Endothelial cell of hepatic sinusoid (primary cell): ENCODE data around the gene NCKAP5.
"Not testable (repeated sequence)": the region's sequence is repeated elsewhere in the genome, so short reads cannot be mapped to it uniquely, and the experiment has no call there.

Source experiments
- in situ Hi-C: cut with HindIII; loops from 2 replicates; pipeline ENCODE4 v1.10.0; 2017; ENCODE audit warnings: low sequenced_read_pairs

Gene NCKAP5

DNA sequence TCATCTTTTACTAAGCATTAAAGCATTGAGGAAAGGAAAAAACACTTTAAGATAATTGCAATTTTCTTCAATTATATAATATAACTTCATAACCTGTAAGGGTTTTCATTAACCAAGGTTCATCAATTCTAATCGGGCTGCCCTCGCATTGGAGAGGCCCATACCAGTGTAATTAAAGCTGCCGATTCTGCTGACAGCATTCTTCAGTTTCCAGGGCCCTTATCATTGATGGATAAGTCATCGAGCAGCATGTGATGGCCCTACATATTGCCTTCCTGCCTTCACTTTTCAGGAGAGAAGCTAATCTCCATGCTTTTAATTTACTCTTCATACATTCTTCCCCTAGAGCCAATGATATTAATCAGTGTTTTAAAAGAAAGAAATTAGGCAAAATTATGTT, 92.0 kb downstream of the NCKAP5 start:
- in situ Hi-C loops, result no loop called here

DNA sequence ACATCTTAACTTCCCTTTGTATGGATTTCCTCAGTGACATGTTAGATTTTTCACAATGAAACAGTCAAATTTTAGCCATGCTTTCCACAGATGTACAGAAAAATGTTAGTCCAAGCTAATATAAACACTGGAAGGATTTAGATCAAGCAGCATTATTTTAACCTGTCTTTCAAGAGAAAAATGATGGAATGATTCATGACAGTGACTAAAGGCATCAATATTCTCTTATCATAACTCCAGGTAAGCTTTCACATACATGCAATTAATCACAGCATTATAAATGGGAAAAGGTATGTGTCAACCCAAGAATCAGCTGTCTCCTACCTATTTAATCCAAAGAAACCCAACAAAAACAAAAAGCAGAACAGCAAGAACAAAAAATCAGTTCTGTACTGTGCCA, 92.7 kb downstream of the NCKAP5 start:
- in situ Hi-C loops, result no loop called here

DNA sequence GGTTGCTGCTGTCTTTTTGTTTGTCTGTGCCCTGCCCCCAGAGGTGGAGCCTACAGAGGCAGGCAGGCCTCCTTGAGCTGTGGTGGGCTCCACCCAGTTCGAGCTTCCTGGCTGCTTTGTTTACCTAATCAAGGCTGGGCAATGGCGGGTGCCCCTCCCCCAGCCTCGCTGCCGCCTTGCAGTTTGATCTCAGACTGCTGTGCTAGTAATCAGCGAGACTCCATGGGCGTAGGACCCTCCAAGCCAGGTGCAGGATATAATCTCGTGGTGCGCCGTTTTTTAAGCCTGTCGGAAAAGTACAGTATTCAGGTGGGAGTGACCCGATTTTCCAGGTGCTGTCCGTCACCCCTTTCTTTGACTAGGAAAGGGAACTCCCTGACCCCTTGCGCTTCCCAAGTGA, 97.8 kb downstream of the NCKAP5 start:
- in situ Hi-C loops, result not testable (repeated sequence)

DNA sequence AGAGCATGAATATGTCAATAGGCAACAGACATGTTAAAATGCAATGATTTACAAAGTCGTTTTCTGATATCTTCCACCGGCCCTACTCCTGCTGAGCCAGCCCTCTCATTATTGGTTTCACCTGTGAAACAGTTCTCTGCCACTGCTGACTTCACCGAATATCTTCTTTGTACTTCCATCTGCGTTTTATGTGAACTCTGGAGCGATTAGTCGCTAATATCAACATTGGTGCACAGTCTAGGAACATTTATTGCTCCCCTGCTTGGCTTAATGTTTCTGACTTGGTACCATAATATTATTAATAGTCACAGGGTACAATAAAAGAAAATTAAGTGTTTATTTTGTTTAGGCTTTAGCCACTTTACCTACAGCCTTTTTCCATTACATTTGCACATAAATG, 105.5 kb downstream of the NCKAP5 start:
- in situ Hi-C loops, result no loop called here

DNA sequence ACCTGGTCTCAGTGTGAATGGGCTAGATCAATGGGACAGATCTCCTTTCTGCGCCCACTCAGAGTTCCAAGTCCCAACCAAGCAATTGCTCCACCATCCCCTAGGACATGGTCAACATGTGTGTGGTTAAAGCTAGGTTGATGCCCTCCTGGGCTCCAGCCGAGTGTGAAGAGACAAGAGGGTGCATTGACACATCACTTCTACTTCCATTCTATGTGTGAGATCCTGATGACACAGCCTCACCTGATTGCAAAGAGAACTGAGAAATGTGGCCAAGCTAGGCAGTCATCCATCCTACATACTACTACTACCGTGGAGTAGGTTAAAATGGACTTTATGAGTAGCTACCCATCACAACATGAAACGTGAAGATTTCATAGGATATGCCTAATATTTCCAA, 106.8 kb downstream of the NCKAP5 start:
- in situ Hi-C loops, result no loop called here

DNA sequence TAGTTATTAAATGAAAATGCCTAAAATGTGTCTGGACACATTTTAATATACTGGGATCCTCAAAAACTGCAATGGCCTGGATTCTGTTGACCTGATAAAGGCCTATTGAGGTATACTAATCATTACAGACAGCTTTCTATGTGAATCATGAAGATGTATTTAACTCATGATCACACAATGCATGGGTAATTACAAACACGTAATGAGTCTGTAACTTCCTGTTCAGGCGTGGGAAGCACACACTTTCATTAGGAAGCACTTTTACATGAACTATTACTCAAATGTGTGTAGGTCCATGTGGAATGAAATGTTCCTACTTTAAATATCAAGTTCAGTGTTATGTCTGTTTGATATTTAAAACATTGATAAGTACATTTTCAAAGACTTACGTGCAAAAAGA, 108.7 kb downstream of the NCKAP5 start:
- in situ Hi-C loops, result no loop called here

DNA sequence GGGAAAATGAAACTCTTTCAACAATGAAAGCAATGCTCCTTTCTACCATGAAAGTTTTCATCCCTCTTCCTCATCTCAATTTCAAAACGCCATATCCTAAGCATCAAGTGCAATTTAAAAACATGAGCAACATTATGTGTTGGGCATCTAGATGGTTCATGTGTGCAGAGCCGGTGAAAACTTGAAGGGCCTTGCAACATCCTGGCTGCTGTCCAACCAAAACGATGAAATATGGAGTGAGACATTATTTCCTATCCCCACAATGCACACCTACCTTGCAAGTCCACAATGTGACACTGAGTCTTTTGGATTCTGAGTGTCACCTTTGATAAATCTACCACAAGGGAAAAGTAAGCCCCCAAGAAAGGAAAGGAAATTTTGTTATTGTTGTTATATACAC, 110.0 kb downstream of the NCKAP5 start:
- in situ Hi-C loops, result no loop called here

DNA sequence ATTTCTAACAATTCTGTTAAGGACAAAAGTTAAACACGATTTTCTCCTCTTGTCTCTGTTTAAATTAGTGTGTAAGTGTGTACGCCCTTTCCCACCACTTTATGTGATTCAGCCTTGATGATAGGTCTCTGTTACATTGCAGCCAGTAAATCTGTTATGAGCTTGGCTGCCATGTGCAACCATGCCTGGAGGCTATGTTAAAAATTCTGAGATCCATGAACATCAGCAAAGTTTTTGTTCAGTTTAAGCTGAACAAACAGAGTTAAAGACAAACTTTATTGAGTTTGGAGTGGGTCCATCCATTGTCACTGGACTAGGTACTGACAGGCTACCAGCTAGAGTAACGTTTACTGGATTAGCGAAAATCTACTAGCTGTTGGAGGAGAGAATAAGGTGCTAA, 110.4 kb downstream of the NCKAP5 start:
- in situ Hi-C loops, result no loop called here

DNA sequence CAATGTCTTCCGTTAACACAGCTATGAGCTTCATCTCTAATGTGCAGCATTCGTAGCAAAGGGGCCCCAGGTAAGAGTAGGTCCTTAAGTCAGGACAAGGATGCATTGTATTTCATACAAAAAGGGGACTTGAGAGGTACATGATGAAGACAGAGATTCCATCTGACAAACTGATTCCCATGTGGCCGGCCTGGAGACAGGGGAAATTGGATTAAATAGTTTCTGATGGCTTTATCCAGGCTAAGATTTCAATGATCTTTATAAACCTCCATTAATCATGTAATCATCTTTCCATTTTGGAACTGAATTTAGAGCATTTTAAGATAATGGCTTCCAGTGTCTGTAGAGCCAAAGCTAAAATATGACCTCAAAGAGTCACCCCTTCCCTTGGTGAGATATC, 111.3 kb downstream of the NCKAP5 start:
- in situ Hi-C loops, result no loop called here

DNA sequence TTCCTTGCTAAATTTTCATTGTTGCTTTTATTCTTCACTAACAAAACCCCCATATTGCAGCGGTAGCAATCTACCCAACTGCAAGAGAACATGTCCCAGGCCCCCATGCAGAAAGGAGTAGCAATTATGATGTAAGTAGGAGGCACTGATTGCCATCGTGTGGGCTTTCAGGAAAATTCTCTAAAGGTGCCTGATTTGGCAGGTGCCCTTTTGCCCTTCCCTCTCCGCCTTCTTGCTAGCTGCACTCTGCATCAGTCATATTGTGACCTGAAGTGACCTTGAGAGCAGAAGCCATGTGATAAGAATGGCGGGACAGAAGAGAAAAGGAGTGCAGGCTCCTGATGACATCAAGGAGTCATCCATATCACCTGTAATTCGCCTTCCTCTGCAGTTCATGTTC, 112.1 kb downstream of the NCKAP5 start:
- in situ Hi-C loops, result no loop called here

DNA sequence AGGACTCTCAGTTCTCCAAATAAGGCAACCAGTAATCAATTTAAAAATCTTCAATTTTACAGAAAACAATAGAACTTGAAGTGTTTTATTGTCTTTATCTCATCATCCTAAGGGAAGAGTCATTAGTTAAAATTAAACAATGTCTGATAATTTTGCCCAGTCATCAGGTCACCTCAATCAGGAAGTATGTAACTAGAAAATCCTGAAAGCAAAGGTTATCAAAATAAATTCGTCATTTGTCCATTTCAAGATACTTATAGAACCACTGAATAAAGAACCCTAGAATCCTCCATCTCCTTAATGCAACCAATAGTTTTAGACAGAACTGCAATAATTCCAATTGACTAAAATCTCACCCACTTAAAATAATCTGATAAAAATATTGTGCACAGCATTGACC, 115.2 kb downstream of the NCKAP5 start:
- in situ Hi-C loops, result loop anchor here (5.0 kb wide), 1 partner anchor 101 kb away; no protein-coding TSS in a partner anchor

DNA sequence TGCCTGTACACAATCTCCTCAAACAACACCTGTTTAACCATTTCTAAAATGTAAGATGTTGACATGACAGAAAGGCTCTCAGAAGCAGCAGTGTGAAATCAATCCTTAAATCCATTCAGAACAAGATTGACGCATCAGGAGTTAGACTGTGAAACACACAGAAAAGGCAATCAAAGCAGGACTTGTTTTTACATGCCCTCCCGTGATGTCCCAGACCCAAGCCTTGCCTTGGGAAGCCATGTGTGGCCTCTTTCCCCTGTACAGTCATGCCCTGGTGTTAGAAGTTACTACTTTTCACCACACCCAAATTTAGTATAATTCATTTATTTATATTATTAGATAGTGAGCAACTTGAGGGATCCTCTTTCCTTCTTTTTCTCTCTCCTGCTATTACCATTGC, 115.7 kb downstream of the NCKAP5 start:
- in situ Hi-C loops, result loop anchor here (5.0 kb wide), 1 partner anchor 100 kb away; no protein-coding TSS in a partner anchor

DNA sequence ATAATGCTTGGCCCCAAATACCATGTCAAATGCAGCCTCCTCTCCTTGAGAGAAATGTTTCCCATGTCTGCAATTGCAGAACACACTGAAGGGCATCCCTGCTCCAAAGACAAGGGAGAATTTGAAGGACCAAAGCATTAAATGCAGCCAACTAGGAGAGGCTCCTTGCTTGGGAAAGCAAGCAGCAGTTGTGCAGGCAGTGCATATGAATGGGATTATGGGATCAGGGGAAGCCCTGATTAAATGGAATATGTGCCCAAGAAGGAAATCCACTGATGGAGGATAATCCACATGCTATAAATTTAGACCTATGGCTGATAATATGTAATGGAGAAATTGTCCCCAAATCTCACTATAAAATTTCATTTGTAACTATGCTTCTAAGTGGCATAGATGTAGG, 116.1 kb downstream of the NCKAP5 start:
- in situ Hi-C loops, result loop anchor here (5.0 kb wide), 1 partner anchor 100 kb away; no protein-coding TSS in a partner anchor

DNA sequence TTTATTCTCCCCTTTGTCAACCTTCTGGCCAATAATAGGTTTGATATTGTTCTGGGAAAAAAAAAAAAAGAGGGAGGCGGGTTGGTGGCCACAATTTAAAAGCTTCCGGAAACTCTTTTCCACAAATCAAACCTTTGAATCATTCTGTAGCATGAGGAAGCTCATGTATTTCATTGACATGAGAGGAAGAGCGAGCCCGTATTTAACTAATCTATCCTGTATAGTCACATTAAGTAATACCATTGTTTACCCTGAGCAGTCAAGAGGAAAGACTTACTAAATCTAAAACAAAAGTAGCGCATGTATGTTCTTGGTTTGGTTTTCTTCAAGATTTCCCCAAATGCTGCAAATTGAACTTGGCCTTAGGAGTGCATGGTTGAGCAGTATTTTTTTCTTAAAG, 120.1 kb downstream of the NCKAP5 start:
- in situ Hi-C loops, result loop anchor here (5.0 kb wide), 1 partner anchor 56 kb away; no protein-coding TSS in a partner anchor

DNA sequence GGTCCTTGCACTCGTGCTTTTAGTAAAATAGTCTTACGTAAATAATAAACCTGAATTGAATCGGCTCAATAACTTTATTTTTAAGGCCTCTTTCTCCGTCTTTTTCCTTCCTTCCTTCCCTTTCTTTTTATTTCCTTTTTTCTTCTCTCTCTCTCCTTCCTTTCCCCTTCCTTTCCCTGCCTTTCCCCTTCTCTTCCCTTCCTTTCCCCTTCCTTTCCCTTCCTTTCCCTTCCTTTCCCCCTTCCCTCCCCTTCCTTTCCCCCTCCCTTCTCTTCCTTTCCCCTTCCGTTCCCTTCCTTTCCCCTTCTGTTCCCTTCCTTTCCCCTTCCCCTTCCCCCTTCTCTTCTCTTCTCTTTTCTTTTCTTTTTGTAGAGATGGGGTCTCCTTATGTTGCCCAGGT, 121.0 kb downstream of the NCKAP5 start:
- in situ Hi-C loops, result loop anchor here (5.0 kb wide), 1 partner anchor 55 kb away; no protein-coding TSS in a partner anchor

DNA sequence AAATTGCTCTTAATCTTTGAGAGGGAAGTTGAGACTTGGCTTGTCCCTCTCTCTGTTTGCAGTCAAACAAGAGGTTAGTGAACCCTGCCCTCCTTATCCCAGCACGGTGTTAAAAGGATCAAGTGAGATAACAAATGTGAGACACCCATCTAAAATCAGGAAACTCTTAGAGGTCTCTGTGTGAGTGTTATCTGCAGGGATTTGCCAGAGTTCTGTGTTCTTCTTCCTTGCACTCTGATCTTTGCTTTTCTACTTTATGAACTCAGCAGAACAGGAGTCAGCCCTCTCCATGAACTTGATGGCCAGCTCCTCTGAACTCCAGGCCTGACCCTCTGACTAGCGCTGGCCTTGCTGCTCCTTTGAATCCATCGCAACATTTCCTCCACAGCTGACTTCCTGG, 123.8 kb downstream of the NCKAP5 start:
- in situ Hi-C loops, result no loop called here

DNA sequence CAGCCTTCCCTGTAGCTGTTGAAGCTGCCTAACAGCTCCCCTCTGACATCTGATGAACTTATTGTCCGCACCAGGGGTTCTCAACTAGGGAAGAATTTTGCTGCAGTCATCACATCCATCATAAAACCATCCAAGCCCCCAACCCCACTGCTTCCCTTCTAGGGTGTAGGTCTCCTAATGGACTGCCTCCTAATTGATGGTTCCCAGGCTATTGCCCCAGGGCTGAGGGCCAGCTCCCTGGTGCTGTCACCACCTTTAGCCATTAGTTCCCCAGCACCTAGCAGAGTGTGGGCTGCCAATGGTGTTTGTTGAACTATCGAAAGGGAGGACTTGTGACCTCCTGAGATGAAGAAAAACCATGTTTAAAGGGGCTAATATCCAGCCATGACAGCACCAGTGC, 125.9 kb downstream of the NCKAP5 start:
- in situ Hi-C loops, result no loop called here

DNA sequence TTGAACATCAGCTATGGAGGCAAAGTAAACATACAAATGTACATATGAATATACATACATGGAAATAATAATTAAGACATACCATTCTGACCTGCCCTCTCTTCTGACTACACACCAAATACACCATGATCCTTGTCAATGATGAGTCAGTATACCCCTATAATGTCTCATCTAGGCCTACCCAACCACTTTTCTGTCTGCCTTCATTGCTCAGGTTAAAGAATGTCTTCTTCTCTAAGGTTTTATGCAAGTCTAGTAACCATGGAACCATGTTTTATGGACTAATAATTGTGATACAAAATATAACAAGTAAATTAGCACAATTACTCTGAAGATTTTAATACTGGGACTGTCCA, 128.7 kb downstream of the NCKAP5 start:
- in situ Hi-C loops, result loop anchor here (5.0 kb wide), 1 partner anchor 53 kb away; no protein-coding TSS in a partner anchor

DNA sequence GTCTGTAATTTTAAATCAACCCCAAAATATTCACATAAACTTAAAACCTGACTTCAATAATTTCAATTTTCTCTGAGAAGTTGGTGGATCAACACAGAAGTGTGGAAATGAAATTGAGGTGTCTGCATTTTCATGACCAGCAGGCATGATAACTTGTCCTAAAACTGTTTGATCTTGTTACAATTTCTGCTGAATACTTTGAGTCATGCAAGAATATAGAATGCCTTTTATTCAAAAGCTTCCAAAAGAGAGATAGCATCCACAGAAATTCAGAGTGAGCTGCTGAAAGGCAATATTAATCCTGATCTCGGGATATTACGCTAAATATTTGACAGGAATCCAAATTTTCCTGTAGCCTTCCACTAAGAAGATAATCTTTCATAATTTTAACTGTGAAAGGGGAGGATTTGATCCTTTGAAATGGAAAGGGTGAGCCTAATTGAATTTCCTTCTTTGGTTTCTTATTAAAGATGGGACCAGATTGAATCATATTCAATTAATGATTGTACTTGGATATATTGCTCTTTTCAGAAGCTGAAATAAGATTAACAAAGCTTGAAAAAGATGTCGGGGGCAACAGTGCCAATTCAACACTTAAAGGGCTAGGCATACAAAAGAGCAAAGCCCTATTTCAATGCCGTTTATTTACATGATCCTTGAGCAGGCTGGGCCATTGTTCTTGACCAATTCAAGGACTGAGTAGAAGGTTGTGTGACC, 129.3 kb downstream of the NCKAP5 start:
- in situ Hi-C loops, result loop anchor here (5.0 kb wide), 1 partner anchor 53 kb away; no protein-coding TSS in a partner anchor

DNA sequence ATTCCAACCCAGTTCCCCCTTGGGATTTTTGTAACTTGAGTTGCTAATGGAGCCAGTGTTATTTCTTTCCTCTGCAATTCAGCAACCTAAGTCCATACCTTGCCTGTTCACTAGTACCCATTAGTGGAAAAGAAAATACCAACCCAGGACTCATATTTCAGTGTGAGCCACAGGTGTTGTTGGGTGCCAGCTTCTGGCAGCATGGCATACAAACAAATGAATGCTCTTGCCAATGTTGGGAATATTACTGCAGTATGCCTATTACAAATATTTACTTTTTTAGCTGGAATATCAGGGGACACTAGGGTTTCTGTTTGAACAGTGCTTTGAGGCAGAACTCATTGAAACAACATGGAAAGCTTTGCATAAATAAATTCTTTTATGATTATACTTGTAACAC, 130.2 kb downstream of the NCKAP5 start:
- in situ Hi-C loops, result loop anchor here (5.0 kb wide), 1 partner anchor 54 kb away; no protein-coding TSS in a partner anchor

DNA sequence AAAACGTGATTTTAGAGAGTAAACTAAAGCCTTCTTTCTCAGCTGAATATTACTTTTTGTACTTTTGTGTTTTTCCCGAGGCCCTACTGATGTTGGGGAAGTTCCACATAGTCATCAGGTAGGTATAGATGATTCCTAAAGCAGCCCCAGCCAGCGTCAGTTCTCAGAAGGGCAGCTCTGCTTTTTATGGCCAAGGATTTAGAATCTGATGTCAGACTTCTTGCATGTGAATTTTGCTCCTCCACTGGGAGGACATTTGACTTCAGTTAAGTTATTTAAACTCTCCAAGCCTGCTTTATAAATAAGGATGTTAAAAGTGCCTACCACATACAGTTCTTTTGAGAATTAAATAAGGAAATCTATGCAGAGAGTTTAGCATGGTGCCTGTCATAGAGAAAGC, 130.8 kb downstream of the NCKAP5 start:
- in situ Hi-C loops, result loop anchor here (5.0 kb wide), 1 partner anchor 55 kb away; no protein-coding TSS in a partner anchor

DNA sequence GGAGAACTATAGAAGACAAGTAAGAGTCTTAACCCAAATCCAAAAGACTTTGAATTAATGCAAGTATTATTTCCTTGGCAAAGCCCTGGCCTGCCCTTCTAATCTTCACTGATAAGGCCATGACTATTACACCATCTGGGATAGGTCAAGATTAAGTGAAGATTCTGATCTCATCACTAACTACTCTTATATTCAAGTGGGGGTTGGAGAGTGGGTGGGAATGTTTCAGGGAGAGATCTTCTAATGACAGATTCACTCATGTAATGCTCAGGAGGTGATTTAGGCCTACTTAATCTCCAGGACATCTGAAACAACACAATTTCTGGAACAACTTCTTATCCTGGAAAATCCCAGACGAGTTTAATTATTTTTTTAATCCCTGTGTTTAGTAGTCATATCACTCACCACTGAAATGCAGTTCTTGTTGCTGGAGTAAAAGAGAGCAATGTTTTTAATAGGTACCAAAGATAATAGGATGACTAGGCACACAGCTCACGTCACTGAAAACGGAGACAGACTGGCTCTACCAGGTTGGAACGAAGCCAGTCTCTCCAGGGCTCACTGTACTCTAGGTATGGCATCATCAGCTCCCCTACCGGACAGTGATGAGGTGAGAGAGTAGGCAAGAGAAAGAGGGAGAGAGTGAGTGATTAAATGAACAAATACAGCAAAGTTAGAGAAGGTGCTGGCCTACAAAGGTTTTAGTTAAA, 133.1 kb downstream of the NCKAP5 start:
- in situ Hi-C loops, result loop anchor here (5.0 kb wide), 1 partner anchor 57 kb away; no protein-coding TSS in a partner anchor
